Measurements from ENCODE around the gene CYFIP2. TPM values are rescaled to one million over a fixed set of nuclear protein-coding genes. Genes with fewer than 3 reads are reported as not detected.

The CYFIP2 gene
- total RNA-seq, 1 donor from 2014 or later, result 28.2 TPM

GRCh38 chr5:157354800-157355199, 88.9 kb downstream of the CYFIP2 start:
- intact Hi-C loops (cut with micrococcal nuclease), result no loop called here
- Histone ChIP-seq H3K9me3 (replicated peaks) (no peaks in the 10 kb centered on the region), H3K27me3 (ENCODE audit: low read depth) (no peaks in the 10 kb centered on the region), H3K27ac (replicated peaks) (no peak overlapping the region), H3K4me1 (peaks cover 4% of the 10 kb centered on the region), H3K36me3 (no peaks in the 10 kb centered on the region), H3K4me3 (no peak overlapping the region)
- TF ChIP-seq CTCF (IDR thresholded peaks at IDR 0.05; ENCODE audit: borderline replicate concordance), result no peak
- no peak for DNase-seq

GRCh38 chr5:157356576-157356975, 90.7 kb downstream of the CYFIP2 start:
- intact Hi-C loops (cut with micrococcal nuclease), result no loop called here
- Histone ChIP-seq H3K4me1 (peaks cover 8% of the 10 kb centered on the region), H3K27me3 (ENCODE audit: low read depth) (no peaks in the 10 kb centered on the region), H3K27ac (replicated peaks) (no peak overlapping the region), H3K36me3 (peaks cover 8% of the 10 kb centered on the region), H3K4me3 (no peak overlapping the region), H3K9me3 (replicated peaks) (no peaks in the 10 kb centered on the region)
- no peak for DNase-seq
- no peak for TF ChIP-seq CTCF (IDR thresholded peaks at IDR 0.05; ENCODE audit: borderline replicate concordance)

GRCh38 chr5:157357823-157358222, 91.9 kb downstream of the CYFIP2 start:
- H3K4me1 ChIP-seq, result peaks cover 16% of the 10 kb centered on the region
- H3K9me3 ChIP-seq (replicated peaks), result no peaks in the 10 kb centered on the region
- DNase-seq, result no peak
- H3K27me3 ChIP-seq (ENCODE audit: low read depth), result no peaks in the 10 kb centered on the region
- H3K36me3 ChIP-seq, result peaks cover 8% of the 10 kb centered on the region
- TF ChIP-seq CTCF (IDR thresholded peaks at IDR 0.05; ENCODE audit: borderline replicate concordance), result no peak
- no peak overlapping the region for H3K27ac ChIP-seq (replicated peaks)
- no peak overlapping the region for H3K4me3 ChIP-seq
- intact Hi-C loops (cut with micrococcal nuclease), result no loop called here

- TF ChIP-seq CTCF (IDR thresholded peaks at IDR 0.05; ENCODE audit: borderline replicate concordance), result no peak
- H3K4me3 ChIP-seq, result no peak overlapping the region
- H3K27ac ChIP-seq (replicated peaks), result no peak overlapping the region
- H3K4me1 ChIP-seq, result peaks cover 16% of the 10 kb centered on the region
- H3K27me3 ChIP-seq (ENCODE audit: low read depth), result no peaks in the 10 kb centered on the region
- no peak for DNase-seq
- no peaks in the 10 kb centered on the region for H3K9me3 ChIP-seq (replicated peaks)
- intact Hi-C loops (cut with micrococcal nuclease), result no loop called here
- peaks cover 8% of the 10 kb centered on the region for H3K36me3 ChIP-seq
Observed at GRCh38 chr5:157358871-157359270, 92.9 kb downstream of the CYFIP2 start.

GRCh38 chr5:157359356-157360055, 93.6 kb downstream of the CYFIP2 start:
- no peak overlapping the region for H3K4me3 ChIP-seq
- no peak for DNase-seq
- H3K27me3 ChIP-seq (ENCODE audit: low read depth), result no peaks in the 10 kb centered on the region
- no peaks in the 10 kb centered on the region for H3K9me3 ChIP-seq (replicated peaks)
- intact Hi-C loops (cut with micrococcal nuclease), result no loop called here
- TF ChIP-seq CTCF (IDR thresholded peaks at IDR 0.05; ENCODE audit: borderline replicate concordance), result no peak
- H3K36me3 ChIP-seq, result peaks cover 8% of the 10 kb centered on the region
- H3K4me1 ChIP-seq, result peaks cover 16% of the 10 kb centered on the region
- no peak overlapping the region for H3K27ac ChIP-seq (replicated peaks)
